ENCODE measurements around the gene TNRC6A.

TNRC6A gene

DNA sequence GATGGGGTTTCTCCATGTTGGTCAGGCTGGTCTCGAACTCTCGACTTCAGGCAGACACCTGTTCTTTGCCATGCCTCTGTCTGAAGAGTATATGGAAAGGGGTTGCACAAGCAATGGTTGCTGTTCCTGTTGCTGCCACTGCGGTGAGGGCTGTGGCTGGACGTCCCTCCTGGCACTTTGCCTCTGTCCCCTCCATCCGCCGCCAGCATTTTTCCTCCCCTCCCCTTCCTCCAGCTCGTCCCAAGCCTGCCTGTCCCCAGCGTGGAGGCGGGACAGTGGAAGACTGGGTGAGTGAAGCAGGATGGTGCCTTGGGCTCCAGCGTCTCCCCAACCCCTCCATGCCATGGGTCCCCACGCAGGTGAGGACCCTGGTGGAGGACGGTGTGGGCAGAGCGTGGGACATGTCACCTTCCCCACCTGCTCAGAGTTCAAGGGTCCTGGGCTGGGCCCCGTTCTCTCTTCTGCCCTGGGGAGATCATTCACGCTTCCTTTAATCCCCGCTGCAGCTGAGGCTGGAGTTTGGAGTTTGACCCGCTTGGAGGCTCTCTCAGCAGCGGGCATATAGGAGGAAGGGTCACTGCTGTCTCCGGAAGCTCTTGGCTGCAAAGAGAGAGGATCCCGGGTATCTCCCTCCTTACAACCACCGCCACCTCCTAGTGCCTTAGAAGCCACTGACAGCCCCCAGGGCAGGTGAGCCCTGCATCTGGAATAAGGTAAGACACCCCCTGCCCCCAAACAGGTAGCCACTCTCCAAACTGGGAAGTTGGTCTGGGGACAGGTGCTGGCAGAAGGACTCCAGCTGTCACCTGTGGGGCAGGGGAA, 116.5 kb downstream of the TNRC6A start, which contains the start of gene SLC5A11:
TSS of gene SLC5A11 (plus strand) at position 238 of the 822 bp plus-strand sequence. CDS start 12,681 bp downstream, outside the sequence.
- H4K91ac ChIP-seq (ENCODE audit: low read depth, low read length) = no peak within 1 kb of the TSS
- H3K9ac ChIP-seq (ENCODE audit: low read length) = no peak within 1 kb of the TSS
- H3K9me3 ChIP-seq (ENCODE audit: insufficient read depth, low read depth, low read length) = peaks cover 1% of the 10 kb centered on the region
- H3K4ac ChIP-seq (ENCODE audit: low read depth, low read length) = no peak within 1 kb of the TSS
- H3K79me2 ChIP-seq (ENCODE audit: control insufficient read depth, insufficient read depth, low read length, poor library complexity) = no peaks in the 10 kb centered on the region
- peak in 1 of 2 donors; percentile 13 for DNase-seq
- no peak within 1 kb of the TSS for H2AK5ac ChIP-seq (ENCODE audit: low read length)
- no peak within 1 kb of the TSS for H3K4me2 ChIP-seq (ENCODE audit: low read length)
- H3K79me1 ChIP-seq (ENCODE audit: low read length) = peaks cover 5% of the 10 kb centered on the region
- H3K4me3 ChIP-seq (ENCODE audit: low read depth, low read length) = peak within 1 kb of the TSS; percentile 47
- H2BK120ac ChIP-seq (ENCODE audit: insufficient read depth, low read length, poor library complexity) = no peak within 1 kb of the TSS
- no peak within 1 kb of the TSS for H4K8ac ChIP-seq (ENCODE audit: low read depth, low read length)
- H2BK5ac ChIP-seq (ENCODE audit: low read depth, low read length, poor library complexity) = no peak within 1 kb of the TSS
- H3K36me3 ChIP-seq (ENCODE audit: control insufficient read depth in 1 of 2, insufficient read depth in 2 of 2, low read length in 2 of 2) = no peaks in the 10 kb centered on the region
- no peak within 1 kb of the TSS for H4K12ac ChIP-seq (ENCODE audit: low read depth, low read length)
- no peak within 1 kb of the TSS for H3K14ac ChIP-seq (ENCODE audit: low read length)
- WGBS (ENCODE audit: extremely low coverage, insufficient coverage, insufficient read length) = no CpG with 5 or more reads among the region's 21 CpGs
- H3K27me3 ChIP-seq (ENCODE audit: insufficient read depth, low read length) = no peaks in the 10 kb centered on the region
- H3K18ac ChIP-seq (ENCODE audit: low read length) = no peak within 1 kb of the TSS
- no peak within 1 kb of the TSS for H2AFZ ChIP-seq (ENCODE audit: insufficient read depth, low read length, poor library complexity)
- peaks cover 9 to 11% of the 10 kb centered on the region in 2 experiments for H3K4me1 ChIP-seq (ENCODE audit: control insufficient read depth in 1 of 2, insufficient read depth in 2 of 2, low read length in 2 of 2)
- H3K23ac ChIP-seq (ENCODE audit: low read length) = no peak within 1 kb of the TSS
- H2BK12ac ChIP-seq (ENCODE audit: low read length) = peak within 1 kb of the TSS; percentile 33
- no peak within 1 kb of the TSS for H3K27ac ChIP-seq (ENCODE audit: low read depth, low read length)

DNA sequence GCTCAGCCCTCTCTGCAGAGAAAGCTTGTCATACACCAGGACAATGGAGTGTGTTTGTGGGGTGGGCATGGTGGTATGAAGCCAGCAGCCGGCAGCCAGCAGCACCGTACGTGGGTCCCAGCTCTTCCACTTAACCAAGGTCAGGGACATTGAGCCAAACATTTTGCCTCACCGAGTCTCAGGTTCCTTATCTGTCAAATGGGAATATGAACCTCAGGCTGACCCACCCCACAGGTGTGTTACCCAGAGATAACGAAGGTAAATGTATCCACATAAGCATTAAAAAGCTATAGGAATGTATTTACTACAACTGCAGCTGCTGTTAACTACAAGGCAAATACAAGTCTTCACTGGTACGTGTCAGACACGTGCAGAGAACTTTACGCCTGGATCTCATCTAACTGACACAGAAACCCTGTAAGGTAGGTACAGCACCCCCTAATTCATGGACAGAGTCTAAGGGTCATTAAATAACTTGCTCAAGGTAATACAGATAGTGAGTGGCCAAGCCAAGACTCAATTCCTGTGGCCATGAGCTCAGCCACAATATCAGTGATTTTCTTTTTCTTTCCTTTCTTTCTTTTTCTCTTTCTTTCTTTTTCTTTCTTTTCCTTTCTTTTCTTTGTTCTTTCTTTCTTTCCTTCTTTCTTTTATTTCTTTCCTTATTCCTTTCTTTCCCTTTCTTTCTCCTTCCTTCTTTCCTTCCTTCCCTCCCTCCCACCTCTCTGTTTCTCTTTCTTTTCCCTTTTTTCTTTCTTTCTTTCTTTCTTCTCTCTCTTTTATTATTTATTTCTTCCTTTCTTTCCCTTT, 117.3 kb downstream of the TNRC6A start:
- Histone ChIP-seq H4K91ac (ENCODE audit: low read depth, low read length) (no peak overlapping the region), H2BK5ac (ENCODE audit: low read depth, low read length, poor library complexity) (no peak overlapping the region), H3K9me3 (ENCODE audit: insufficient read depth, low read depth, low read length) (peaks cover 1% of the 10 kb centered on the region), H2BK120ac (ENCODE audit: insufficient read depth, low read length, poor library complexity) (no peak overlapping the region), H3K4ac (ENCODE audit: low read depth, low read length) (no peak overlapping the region), H2BK12ac (ENCODE audit: low read length) (no peak overlapping the region), H3K4me2 (ENCODE audit: low read length) (no peak overlapping the region), H3K9ac (ENCODE audit: low read length) (no peak overlapping the region), H3K79me2 (ENCODE audit: control insufficient read depth, insufficient read depth, low read length, poor library complexity) (no peaks in the 10 kb centered on the region), H3K36me3 (ENCODE audit: control insufficient read depth in 1 of 2, insufficient read depth in 2 of 2, low read length in 2 of 2) (no peaks in the 10 kb centered on the region), H4K12ac (ENCODE audit: low read depth, low read length) (no peak overlapping the region), H3K27ac (ENCODE audit: low read depth, low read length) (no peak overlapping the region), H3K79me1 (ENCODE audit: low read length) (peaks cover 5% of the 10 kb centered on the region), H4K8ac (ENCODE audit: low read depth, low read length) (no peak overlapping the region), H3K4me1 (ENCODE audit: control insufficient read depth in 1 of 2, insufficient read depth in 2 of 2, low read length in 2 of 2) (peaks cover 9 to 11% of the 10 kb centered on the region in 2 experiments), H3K18ac (ENCODE audit: low read length) (no peak overlapping the region), H3K23ac (ENCODE audit: low read length) (no peak overlapping the region), H2AFZ (ENCODE audit: insufficient read depth, low read length, poor library complexity) (no peak overlapping the region), H3K27me3 (ENCODE audit: insufficient read depth, low read length) (no peaks in the 10 kb centered on the region), H3K4me3 (ENCODE audit: low read depth, low read length) (no peak overlapping the region), H3K14ac (ENCODE audit: low read length) (no peak overlapping the region), H2AK5ac (ENCODE audit: low read length) (no peak overlapping the region)
- no CpG with 5 or more reads among the region's 8 CpGs for WGBS (ENCODE audit: extremely low coverage, insufficient coverage, insufficient read length)
- peak; percentile 5 to 38 for DNase-seq

DNA sequence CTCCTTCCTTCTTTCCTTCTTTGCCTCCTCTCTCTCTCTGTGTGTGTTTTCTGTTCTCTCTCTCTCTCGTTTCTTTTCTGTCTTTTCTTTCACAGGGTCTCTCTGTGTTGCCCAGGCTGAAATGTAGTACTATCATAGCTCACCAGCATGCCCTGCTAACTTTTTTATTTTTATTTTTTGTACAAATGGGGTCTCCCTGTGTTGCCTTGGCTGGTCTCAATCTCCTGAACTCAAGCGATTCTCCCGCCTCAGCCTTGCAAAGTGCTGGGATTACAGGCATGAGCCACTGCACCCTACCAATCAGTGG, 117.9 kb downstream of the TNRC6A start:
- Histone ChIP-seq H3K9me3 (ENCODE audit: insufficient read depth, low read depth, low read length) (peaks cover 1% of the 10 kb centered on the region), H2BK120ac (ENCODE audit: insufficient read depth, low read length, poor library complexity) (no peak overlapping the region), H3K4me2 (ENCODE audit: low read length) (no peak overlapping the region), H3K23ac (ENCODE audit: low read length) (no peak overlapping the region), H3K4me3 (ENCODE audit: low read depth, low read length) (no peak overlapping the region), H4K8ac (ENCODE audit: low read depth, low read length) (no peak overlapping the region), H2BK5ac (ENCODE audit: low read depth, low read length, poor library complexity) (no peak overlapping the region), H3K9ac (ENCODE audit: low read length) (no peak overlapping the region), H3K79me2 (ENCODE audit: control insufficient read depth, insufficient read depth, low read length, poor library complexity) (no peaks in the 10 kb centered on the region), H3K4me1 (ENCODE audit: control insufficient read depth in 1 of 2, insufficient read depth in 2 of 2, low read length in 2 of 2) (peaks cover 9 to 11% of the 10 kb centered on the region in 2 experiments), H2AFZ (ENCODE audit: insufficient read depth, low read length, poor library complexity) (no peak overlapping the region), H4K91ac (ENCODE audit: low read depth, low read length) (no peak overlapping the region), H3K79me1 (ENCODE audit: low read length) (peaks cover 5% of the 10 kb centered on the region), H2AK5ac (ENCODE audit: low read length) (no peak overlapping the region), H3K18ac (ENCODE audit: low read length) (no peak overlapping the region), H3K27ac (ENCODE audit: low read depth, low read length) (no peak overlapping the region), H3K36me3 (ENCODE audit: control insufficient read depth in 1 of 2, insufficient read depth in 2 of 2, low read length in 2 of 2) (no peaks in the 10 kb centered on the region), H3K4ac (ENCODE audit: low read depth, low read length) (no peak overlapping the region), H3K27me3 (ENCODE audit: insufficient read depth, low read length) (no peaks in the 10 kb centered on the region), H2BK12ac (ENCODE audit: low read length) (no peak overlapping the region), H4K12ac (ENCODE audit: low read depth, low read length) (no peak overlapping the region), H3K14ac (ENCODE audit: low read length) (no peak overlapping the region)
- no peak for DNase-seq
- WGBS (ENCODE audit: extremely low coverage, insufficient coverage, insufficient read length) = no CpG with 5 or more reads among the region's 3 CpGs

DNA sequence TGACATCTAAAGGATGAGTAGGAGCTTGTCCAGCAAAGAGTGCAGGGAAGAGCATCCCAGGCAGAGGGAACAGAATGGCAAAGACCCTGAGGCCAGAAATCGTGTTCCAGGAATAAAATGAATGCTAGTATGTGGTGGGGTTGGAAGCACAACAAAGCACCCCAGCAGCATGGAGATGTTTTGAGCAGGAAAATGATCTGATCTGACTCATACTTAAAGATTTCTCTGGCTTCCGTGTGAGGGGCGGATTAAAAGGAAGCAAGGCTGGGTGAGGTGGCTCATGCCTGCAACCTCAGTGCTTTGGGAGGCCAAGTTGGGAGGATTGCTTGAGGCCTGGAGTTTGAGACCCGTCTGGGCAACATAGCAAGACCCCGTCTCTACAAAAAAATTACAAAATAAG, 118.6 kb downstream of the TNRC6A start:
- Histone ChIP-seq H2AK5ac (ENCODE audit: low read length) (no peak overlapping the region), H3K79me1 (ENCODE audit: low read length) (peaks cover 5% of the 10 kb centered on the region), H3K79me2 (ENCODE audit: control insufficient read depth, insufficient read depth, low read length, poor library complexity) (no peaks in the 10 kb centered on the region), H3K4ac (ENCODE audit: low read depth, low read length) (no peak overlapping the region), H3K4me1 (ENCODE audit: control insufficient read depth in 1 of 2, insufficient read depth in 2 of 2, low read length in 2 of 2) (peaks cover 9 to 11% of the 10 kb centered on the region in 2 experiments), H3K36me3 (ENCODE audit: control insufficient read depth in 1 of 2, insufficient read depth in 2 of 2, low read length in 2 of 2) (no peaks in the 10 kb centered on the region), H3K23ac (ENCODE audit: low read length) (no peak overlapping the region), H2BK12ac (ENCODE audit: low read length) (no peak overlapping the region), H3K27ac (ENCODE audit: low read depth, low read length) (no peak overlapping the region), H3K27me3 (ENCODE audit: insufficient read depth, low read length) (no peaks in the 10 kb centered on the region), H3K9ac (ENCODE audit: low read length) (no peak overlapping the region), H3K4me3 (ENCODE audit: low read depth, low read length) (no peak overlapping the region), H3K4me2 (ENCODE audit: low read length) (no peak overlapping the region), H2BK5ac (ENCODE audit: low read depth, low read length, poor library complexity) (no peak overlapping the region), H3K9me3 (ENCODE audit: insufficient read depth, low read depth, low read length) (peaks cover 1% of the 10 kb centered on the region), H4K12ac (ENCODE audit: low read depth, low read length) (no peak overlapping the region), H3K14ac (ENCODE audit: low read length) (no peak overlapping the region), H4K8ac (ENCODE audit: low read depth, low read length) (no peak overlapping the region), H4K91ac (ENCODE audit: low read depth, low read length) (no peak overlapping the region), H2BK120ac (ENCODE audit: insufficient read depth, low read length, poor library complexity) (no peak overlapping the region), H3K18ac (ENCODE audit: low read length) (no peak overlapping the region), H2AFZ (ENCODE audit: insufficient read depth, low read length, poor library complexity) (no peak overlapping the region)
- no CpG with 5 or more reads among the region's 5 CpGs for WGBS (ENCODE audit: extremely low coverage, insufficient coverage, insufficient read length)
- DNase-seq = peak; percentile 7 to 41

Data from trophoblast cell (in vitro differentiated cells and primary cell).